HG03097 (cell line): Measurements from ENCODE around the gene TMEM178B.

Source experiments
- ATAC-seq: cut with Tn5 transposase; IDR thresholded peaks from one replicate; pipeline ENCODE4 v1.9.1; 2021; ENCODE audit not compliant: unreplicated experiment, low FRiP score

TMEM178B gene

DNA sequence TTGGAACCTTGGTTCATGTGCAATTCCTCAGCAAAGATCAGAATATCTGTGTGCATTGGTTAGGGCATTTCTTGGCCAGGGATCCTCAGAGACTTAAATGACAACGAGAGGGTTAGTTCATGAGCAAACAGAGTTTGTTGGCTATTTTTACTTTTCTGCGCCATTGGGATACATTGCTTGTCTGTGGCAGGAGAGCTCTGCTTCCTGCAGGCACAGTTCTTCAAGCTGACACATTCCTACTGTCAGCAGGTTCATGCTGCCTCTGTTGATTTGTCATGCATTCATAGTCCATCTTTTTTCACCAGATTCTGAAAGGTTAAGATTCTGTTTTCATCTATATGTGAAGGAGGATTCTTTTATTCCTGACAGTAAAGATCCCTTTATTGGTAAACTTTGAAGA, 139.4 kb downstream of the TMEM178B start:
- ATAC-seq, result no peak

DNA sequence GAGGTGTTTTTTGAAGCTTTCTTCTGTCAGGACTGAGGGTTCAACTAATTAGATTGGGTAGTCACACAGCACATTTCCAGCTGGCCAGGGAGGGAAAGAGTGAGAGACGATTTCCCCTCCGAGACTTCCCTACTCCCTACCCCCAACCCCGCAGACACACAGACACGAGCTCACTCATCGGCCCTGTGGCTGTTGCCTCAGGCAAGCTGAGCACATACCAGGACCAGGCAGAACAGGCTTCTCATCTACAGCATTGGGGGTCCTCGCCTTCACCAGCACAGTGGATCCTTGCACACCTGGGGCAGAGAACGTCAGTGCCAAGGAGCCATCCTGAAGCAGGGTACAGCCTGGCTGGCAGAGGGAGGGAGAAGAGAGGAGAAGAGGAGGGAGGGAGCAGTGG, 144.1 kb downstream of the TMEM178B start:
- ATAC-seq, result no peak

DNA sequence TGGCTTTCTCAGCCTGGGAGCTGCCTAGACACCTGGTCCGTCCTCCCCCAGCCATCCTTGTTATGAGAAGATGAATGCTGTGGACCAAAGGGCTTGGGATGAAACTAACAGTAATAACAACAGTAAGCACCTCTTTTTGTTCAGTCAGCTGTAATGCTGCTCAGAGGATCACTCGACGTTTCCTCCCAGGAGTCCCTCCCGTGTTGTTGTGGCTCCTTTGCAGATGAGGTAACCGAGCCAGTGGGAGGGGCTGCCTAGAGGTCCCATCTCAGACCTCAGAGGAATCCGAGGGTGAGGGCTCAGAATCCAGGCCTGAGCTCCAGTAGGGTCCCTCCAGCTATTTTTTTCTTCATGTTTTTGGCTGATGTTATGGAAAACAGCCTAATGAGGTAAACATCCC, 145.1 kb downstream of the TMEM178B start:
- ATAC-seq, result no peak

DNA sequence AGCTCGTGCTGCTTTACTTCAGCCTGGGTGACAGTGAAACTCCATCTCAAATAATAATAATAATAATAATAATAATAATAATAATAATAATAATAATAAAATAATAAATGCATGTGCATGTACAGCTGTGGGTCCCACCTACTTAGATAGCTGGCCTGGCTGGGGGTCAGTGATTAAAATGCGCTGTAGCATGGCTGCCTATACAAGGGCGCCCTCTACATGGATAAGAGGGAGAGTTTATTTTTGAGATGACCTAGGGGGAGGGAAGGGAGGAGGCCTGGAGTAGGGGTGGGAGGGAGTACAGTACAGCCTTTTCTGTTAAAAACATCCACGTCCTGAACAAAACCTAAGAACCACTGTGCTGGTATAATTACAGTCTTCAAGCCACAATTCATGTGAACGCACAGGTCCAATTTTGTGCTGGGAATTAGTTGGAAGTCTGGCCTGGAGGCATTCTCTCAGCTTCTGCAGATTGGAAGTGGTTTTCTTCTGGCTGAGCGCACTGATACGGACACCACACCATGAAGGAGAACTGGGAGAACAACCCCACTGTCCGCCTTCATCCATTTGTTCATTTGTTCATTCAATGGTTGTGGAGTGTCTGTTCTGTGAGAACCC, 146.5 kb downstream of the TMEM178B start:
- ATAC-seq, result no peak

DNA sequence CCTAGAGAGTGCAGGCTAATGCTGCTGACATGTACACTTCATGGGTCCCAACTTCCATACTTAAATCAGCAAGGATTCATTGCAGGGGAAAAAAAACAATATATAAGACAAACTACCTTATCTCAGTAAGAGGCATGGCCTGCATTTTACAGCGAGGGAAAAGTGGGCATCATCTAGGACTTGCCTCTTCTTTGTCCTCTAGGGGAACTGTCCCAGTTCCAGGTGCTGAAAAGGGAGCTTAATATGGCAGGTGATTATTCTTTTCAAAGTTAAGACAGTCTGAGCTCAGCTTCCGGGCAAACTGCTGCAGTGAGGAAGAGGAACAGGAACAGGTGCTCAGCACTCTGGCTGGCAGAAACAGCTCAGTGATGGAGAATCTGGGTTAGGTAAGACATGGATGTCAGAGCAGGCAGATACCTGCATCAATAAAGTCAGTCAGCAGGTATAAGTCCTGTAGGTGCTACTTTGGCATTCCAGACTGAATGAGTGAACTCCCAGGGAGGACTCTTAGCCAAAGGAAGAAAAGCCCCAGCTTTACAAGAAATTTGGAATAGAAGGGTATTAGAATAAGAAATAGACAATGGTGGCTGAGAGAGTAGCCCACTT, 147.2 kb downstream of the TMEM178B start:
- no peak for ATAC-seq

DNA sequence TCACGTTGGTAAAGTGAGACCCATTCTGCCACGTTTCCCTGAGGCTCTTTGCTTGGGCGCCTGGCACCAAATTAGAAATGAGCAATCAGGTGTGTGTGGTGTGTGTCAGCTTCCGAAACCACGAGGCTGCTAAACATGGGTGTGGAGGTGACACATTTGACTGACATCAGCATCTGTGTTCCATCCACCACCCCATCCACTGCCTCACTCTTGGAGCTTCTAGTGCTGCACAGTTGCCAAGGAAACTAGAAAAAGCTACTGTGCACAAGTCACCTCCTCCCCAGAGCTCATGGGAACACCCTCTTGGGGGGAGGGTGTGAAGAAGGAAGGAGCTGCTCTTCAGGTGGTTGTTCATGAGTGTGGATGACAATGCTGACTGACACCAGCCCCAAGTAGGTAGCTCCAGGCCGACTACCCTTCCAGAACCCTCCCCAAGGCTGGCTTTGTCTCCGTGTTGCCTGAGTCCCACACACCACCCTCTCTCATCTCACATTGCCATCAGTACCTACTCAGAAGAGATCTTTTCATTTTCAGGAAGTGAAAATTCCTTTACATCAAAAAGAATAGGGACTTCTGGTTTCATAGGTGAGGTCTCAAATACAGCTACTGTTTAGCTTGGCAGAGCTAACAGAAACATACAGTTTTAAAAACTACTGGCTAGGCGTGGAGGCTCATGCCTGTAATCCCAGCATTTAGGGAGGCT, 152.2 kb downstream of the TMEM178B start:
- ATAC-seq, result no peak

DNA sequence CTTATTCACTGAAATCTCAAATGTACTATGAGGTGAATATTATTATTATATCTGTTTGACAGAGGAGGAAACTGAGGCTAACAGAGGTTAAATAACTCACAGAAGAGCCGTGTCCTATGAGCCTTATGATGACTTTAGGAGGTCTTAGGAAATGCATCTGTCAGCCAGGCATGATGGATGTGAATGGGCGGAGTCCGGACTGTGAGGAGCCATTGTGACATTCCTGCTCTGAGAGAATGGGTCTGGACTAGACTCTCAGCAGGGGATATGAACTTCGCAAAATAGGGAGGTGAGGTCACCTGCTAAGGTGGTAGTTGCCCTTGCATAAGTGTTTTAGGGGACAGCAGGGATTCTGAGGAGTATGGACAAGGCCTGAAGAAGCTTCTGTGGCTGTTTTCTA, 153.6 kb downstream of the TMEM178B start:
- ATAC-seq, result no peak

DNA sequence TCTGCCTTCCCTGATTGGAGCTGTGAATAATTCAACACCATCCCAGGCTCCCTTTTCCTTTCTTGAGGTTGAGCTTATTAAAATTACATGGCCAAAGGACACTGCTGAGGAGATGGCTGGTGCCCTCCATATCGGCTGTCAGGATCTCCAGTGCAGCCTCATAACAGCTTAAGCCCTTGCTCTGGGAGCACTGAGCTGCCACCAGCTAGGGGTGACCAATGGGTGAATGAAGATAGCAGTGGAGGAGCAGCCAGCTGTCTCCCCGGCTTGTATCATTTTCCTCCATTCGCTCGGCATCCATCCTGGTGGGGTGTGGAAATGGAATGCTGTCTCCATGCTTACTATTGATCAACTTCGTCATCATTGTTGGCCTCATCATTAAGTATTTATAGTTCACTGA, 154.6 kb downstream of the TMEM178B start:
- no peak for ATAC-seq

DNA sequence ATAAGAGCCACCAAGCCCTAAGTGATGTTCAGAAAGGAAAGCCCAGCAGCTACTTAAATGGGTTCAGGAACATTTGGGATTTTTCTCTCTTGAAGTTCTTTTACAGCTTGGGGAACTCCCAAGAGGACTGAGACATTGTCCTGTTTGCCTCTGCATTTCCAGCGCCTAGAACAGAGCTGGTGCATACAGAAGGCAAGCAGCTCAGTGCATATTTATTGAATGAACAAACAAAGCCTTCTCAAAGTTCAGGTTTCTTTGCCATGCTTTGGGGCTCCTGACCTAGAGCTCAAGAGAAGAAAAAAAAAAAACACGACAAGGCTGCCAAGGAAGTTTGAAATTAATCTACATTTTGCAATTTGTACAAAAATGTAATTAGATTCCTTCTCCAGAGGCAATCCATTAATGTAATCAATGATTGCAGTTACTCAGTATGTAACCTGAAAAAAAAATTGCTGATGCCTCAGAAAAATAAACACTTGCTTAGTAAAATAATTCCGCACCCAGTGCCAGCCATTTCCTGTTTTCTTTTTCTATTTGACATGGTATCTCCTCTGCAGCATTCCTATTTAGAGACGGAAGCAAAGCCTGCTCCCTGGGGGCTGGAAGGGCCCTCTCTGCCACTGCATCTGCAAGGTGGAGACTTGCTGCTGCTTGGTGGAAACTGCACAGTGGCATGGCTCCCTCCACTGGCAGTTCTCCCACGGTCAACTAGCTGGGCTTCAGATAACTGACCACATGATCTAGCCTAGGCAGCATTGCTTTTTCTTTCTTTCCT, 157.3 kb downstream of the TMEM178B start:
- no peak for ATAC-seq

DNA sequence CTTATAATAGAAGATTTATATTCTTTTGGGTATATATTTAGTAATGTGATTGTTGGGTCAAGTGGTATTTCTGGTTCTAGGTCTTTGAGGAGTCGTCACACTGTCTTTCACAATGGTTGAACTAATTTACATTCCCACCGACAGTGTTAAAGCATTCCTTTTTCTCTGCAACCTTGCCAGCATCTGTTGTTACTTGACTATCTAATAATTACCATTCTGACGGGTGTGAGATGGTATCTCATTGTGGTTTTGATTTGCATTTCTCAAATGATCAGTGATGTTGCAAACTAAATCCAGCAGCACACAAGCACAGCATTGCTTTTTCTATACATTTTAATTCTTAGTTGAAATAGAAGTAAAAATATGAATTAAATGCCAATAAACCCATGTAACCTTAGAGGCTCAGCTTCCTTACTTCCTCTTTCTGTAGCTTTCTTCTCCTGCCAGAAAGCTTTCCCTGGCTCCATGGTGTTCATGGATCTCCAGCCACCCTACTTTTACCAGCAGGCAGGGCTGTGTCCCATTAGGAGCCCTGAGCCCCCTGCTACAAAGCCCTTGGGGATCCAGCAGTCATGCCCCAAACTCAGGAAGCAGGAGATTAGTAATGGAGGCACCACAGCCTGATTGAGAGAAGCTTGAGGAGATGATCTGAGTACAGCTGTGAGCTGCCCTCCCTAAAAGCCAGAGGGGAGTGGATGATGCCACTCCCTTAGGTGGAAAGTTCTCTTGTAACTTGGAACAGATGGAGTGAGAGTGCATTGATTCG, 158.6 kb downstream of the TMEM178B start:
- no peak for ATAC-seq

DNA sequence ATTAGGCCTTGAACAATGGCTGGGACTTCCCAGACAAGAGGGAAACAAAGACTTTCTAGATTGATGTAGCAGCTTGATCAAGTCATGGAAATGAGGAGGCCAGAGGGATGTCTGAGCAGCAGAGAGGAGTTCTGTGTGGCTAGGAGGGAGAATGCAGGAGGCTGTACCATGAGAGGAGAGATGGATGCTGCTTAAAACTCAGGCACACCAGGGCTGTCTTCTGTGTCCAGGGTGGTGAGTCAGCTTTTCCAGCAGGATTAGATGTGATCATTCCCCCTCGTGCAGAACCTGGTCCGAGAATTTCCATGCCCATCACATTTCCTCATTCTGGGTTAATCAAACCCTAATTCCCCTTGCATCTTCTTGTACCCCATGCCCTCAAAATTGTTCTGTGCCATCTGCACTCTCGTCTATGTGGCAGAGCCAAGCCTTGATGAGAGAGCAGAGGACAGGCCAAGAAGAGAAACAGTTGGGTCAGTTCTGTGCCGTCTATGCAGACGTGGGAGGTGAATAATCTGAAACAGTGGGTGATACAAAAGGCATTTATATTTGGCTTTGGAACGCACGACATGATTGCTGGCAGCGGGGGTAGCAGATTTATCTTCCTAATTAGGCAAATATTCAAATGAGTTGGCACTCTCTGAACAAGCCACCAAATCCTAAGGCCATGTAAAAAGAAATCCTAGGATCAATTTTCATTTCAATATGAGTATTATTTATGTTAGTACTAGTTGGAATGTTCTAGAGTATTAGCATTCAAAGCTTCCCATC, 160.7 kb downstream of the TMEM178B start:
- ATAC-seq, result no peak

DNA sequence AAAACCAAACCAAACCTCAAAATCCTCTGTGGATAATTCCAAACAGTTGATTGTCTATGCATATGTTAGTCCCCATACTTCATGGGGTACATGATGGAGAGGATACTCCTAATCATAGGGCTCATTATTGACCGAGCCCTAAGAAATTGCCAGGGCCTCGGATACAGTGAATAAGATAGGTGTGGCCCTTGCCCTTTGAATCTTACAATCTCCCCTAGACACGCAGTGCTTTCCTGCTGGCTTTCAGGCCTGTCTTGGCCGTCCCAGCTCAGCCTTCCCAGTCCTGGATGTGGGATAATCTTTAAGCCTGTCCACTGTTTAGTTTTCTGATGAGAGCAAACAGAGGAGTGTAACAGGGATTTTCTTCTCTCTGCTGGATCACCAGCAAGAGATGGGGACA, 161.8 kb downstream of the TMEM178B start:
- no peak for ATAC-seq

DNA sequence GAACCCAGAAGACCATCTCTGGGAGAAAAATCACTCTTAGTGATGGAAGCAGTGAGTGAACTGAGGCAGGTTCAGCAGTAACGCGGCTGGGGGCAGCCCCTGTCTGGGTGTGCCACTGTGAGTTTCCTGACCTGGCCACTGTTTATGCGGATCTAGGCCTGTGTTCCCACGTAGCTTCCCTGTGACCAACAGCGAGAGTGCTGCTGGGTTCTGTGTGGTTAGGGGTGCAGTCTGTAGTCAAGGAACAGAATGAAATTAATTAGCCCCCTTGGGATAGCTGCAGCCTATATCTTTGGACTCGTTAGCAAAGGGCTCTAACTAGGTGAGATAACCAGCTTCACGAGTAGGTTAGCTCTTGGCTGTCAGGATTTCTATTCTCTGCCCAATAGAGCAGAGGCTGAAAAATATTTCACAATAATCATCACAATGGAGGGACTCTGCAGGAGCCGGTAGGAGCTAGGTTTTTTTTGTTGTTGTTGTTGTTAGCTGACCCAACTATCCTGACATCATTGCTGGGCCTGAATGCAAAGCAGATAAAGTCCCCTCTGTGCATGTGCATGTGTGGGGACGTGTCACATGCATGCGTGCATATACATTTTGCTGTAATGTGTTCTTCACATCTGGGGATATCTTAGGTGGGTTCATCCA, 164.9 kb downstream of the TMEM178B start:
- no peak for ATAC-seq

DNA sequence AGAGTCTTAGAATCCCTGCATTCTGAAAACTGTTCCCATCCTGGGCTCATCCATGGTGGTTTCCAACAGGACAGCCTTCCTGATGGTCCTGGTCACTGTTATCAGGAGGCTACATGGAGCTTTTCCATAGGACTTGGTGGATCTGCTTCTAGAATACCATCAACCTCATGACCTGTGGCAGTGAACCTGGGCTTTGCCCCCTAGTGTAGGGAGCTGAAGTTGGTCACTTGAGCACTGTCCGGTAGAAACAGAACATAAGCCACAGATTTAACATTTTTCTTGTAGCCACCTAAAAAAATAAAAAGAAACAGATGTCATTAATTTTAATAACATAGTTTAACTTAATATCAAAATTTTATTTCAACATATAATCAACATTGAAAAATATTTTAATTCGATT, 165.8 kb downstream of the TMEM178B start:
- ATAC-seq, result no peak

DNA sequence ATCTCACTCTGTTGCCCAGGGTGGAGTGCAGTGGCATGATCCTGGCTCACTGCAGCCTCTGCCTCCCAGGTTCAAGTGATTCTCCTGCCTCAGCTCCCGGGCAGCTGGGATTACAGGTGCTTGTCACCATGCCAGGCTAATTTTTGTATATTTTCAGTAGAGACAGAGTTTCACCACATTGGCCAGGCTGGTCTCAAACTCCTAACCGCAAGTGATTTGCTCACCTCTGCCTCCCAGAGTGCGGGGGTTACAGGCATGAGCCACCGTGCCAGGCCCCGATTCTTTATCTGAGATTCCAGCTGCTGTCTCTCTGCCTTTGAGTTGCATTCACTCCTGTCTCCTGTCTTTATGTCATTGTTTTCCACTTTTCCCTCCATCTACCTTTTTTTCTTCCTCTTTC, 168.7 kb downstream of the TMEM178B start:
- ATAC-seq, result no peak

DNA sequence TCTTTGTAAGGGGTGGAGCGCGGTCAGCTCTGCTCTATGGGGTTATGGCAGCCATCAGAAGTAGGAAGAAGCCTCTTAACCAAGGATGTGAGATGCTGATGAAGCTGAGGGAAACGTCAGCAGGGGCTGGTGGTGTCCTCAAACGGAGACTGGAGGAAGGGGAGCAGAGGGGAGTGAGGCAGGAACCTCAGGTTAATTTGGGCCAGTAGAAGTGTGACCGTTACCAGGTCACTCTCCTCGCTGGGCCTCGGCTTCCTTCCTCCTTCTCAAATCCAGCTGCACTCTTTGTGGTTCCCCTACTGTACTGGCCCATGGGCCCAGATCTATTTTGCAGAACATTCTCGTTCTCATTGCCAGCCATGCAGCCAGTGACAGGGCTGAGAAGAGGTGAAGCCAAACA, 169.5 kb downstream of the TMEM178B start:
- ATAC-seq, result no peak

DNA sequence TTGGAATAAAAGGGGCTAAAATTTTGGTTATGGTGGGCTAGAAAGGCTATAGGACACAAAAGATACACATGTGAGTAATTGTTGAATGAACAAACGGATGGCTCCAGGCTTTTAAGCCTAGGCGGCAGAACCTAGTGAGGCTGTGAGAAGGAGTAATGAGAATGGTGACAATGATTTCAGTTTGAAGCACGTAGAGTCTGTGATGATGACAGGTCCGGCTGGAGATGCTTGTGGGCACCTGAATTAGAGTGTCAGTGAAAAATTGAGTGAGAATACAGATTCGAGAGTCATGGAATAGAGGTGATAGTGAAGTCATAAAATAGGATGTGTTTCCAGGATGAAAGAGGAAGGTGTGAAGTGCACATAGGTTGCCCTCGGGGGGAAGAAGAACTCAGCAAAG, 170.6 kb downstream of the TMEM178B start:
- no peak for ATAC-seq

DNA sequence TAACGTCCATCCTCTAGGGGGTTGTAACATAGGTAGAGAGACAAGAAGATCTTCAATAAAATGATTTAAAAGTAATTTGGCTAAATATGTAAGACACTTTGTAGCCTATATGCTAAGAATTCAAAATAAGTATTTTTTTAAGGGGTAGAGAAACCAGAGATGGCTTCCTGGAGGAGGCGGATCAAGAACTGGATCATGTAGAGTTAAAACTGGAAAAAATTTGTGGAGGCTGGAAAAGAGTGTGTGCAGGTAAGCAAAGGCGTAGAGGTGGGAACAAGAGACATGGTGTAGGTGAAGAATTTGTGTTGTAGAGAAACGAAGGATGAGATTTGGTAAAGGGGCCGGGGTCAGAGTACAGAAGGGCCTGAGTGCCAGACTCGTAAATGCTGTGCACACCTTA, 172.6 kb downstream of the TMEM178B start:
- ATAC-seq, result no peak

DNA sequence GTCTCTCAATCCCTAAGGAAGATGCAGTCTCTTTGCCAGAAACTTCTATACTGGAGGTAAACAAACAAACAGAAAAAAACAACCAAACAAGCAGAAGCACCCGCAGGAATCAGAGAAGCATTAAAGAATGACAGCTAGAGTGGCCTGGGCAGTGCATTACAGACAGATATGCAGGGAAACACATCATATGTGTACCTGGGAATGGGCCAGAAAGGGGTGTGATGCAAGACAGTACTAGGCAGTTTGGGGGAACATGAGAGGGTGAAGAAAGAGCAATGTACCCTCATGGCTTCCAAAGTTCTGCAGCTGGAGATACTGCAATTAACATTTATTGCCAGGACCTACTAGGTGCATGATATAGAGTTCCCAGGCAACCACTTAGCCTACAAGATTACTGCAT, 177.3 kb downstream of the TMEM178B start:
- no peak for ATAC-seq

DNA sequence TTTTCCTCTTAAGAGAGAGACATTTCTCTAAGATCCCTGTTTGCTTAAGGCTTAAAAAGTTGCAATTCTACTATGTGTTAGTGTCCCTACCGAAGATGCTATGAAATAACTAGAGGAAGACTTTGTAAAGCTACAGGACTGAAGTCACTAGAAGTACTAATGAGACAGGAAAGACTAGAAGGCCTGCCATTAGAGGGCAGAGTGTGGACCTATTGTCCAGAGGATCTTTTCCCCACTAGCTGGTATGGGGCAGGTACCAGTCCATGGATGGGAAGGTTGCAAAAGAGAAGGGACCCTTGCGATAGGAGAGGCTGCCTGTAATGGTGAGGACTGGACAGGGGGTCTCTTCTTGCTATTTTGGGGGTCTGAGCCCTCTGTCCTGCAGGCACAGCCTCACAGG, 178.1 kb downstream of the TMEM178B start:
- ATAC-seq, result no peak
